Measurements from ENCODE around the gene LSP1. TPM values are rescaled to one million over a fixed set of nuclear protein-coding genes. Genes with fewer than 3 reads are reported as not detected.

LSP1 gene
- total and polyA plus RNA-seq, 2 experiments from 2014 or later, result 29.9 to 47.0 TPM

- no peak overlapping the region for H3K27ac ChIP-seq
- WGBS (ENCODE audit: low lambda C conversion rate, missing lambda C conversion rate), result 93% methylated on average over 12 of the region's 12 CpGs
These were observed 17.4 kb downstream of the LSP1 start for GRCh38 chr11:1870326-1870696.

GRCh38 chr11:1870721-1871466 is 18.0 kb downstream of the LSP1 start:
- H3K9me2 ChIP-seq (replicated peaks; ENCODE audit: insufficient read depth), result no peaks in the 10 kb centered on the region
- H3K79me2 ChIP-seq, result no peaks in the 10 kb centered on the region
- H2AFZ ChIP-seq, result no peak overlapping the region
- no peak for TF ChIP-seq CTCF (IDR thresholded peaks at IDR 0.05; ENCODE audit: poor library complexity)
- no peak for TF ChIP-seq EZH2 (IDR thresholded peaks at IDR 0.05; ENCODE audit: borderline replicate concordance)
- TF ChIP-seq EZH2phosphoT487 (IDR thresholded peaks at IDR 0.05; ENCODE audit: low read depth, severe bottlenecking, unreplicated experiment), result no peak
- H3K36me3 ChIP-seq (replicated peaks; ENCODE audit: insufficient read depth, low read depth), result no peaks in the 10 kb centered on the region
- H3K4me1 ChIP-seq (ENCODE audit: insufficient read depth), result peaks cover 17% of the 10 kb centered on the region
- H3K4me2 ChIP-seq, result no peak overlapping the region
- no peak overlapping the region for H3K4me3 ChIP-seq
- WGBS (ENCODE audit: low lambda C conversion rate, missing lambda C conversion rate), result 79% methylated on average over 46 of the region's 50 CpGs
- no peaks in the 10 kb centered on the region for H4K20me1 ChIP-seq (ENCODE audit: insufficient read depth, poor library complexity, severe bottlenecking)
- no peaks in the 10 kb centered on the region for H3K9me3 ChIP-seq (ENCODE audit: low read depth)
- H3K27me3 ChIP-seq, result no peaks in the 10 kb centered on the region
- DNase-seq (ENCODE audit: low spot score), result no peak
- no peak overlapping the region for H3K27ac ChIP-seq

More at GRCh38 chr11:1870326-1870696, 17.4 kb downstream of the LSP1 start:
- peaks cover 11% of the 10 kb centered on the region for H3K4me1 ChIP-seq (ENCODE audit: insufficient read depth)
- no peaks in the 10 kb centered on the region for H4K20me1 ChIP-seq (ENCODE audit: insufficient read depth, poor library complexity, severe bottlenecking)
- H3K27me3 ChIP-seq, result no peaks in the 10 kb centered on the region
- H3K36me3 ChIP-seq (replicated peaks; ENCODE audit: insufficient read depth, low read depth), result no peaks in the 10 kb centered on the region
- no peak overlapping the region for H2AFZ ChIP-seq
- H3K4me2 ChIP-seq, result no peak overlapping the region
- no peaks in the 10 kb centered on the region for H3K9me3 ChIP-seq (ENCODE audit: low read depth)
- no peak for TF ChIP-seq EZH2 (IDR thresholded peaks at IDR 0.05; ENCODE audit: borderline replicate concordance)
- no peak for TF ChIP-seq CTCF (IDR thresholded peaks at IDR 0.05; ENCODE audit: poor library complexity)
- TF ChIP-seq EZH2phosphoT487 (IDR thresholded peaks at IDR 0.05; ENCODE audit: low read depth, severe bottlenecking, unreplicated experiment), result no peak
- H3K4me3 ChIP-seq, result no peak overlapping the region
- no peaks in the 10 kb centered on the region for H3K9me2 ChIP-seq (replicated peaks; ENCODE audit: insufficient read depth)
- no peak for DNase-seq (ENCODE audit: low spot score)
- H3K79me2 ChIP-seq, result no peaks in the 10 kb centered on the region

- no peaks in the 10 kb centered on the region for H3K36me3 ChIP-seq (replicated peaks; ENCODE audit: insufficient read depth, low read depth)
- TF ChIP-seq EZH2 (IDR thresholded peaks at IDR 0.05; ENCODE audit: borderline replicate concordance), result no peak
- no peak for TF ChIP-seq EZH2phosphoT487 (IDR thresholded peaks at IDR 0.05; ENCODE audit: low read depth, severe bottlenecking, unreplicated experiment)
- no peak for TF ChIP-seq CTCF (IDR thresholded peaks at IDR 0.05; ENCODE audit: poor library complexity)
- no peaks in the 10 kb centered on the region for H3K9me3 ChIP-seq (ENCODE audit: low read depth)
- 90% methylated on average over 15 of the region's 15 CpGs for WGBS (ENCODE audit: low lambda C conversion rate, missing lambda C conversion rate)
- DNase-seq (ENCODE audit: low spot score), result no peak
- peaks cover 23% of the 10 kb centered on the region for H3K4me1 ChIP-seq (ENCODE audit: insufficient read depth)
- no peak overlapping the region for H2AFZ ChIP-seq
- no peak overlapping the region for H3K4me3 ChIP-seq
- no peaks in the 10 kb centered on the region for H3K79me2 ChIP-seq
- H3K4me2 ChIP-seq, result no peak overlapping the region
- H3K27ac ChIP-seq, result no peak overlapping the region
- H4K20me1 ChIP-seq (ENCODE audit: insufficient read depth, poor library complexity, severe bottlenecking), result no peaks in the 10 kb centered on the region
- no peaks in the 10 kb centered on the region for H3K27me3 ChIP-seq
- no peaks in the 10 kb centered on the region for H3K9me2 ChIP-seq (replicated peaks; ENCODE audit: insufficient read depth)
These were observed 18.6 kb downstream of the LSP1 start for GRCh38 chr11:1871531-1871930.
